HepG2 (cell line): ENCODE data around the gene SERPIND1. TPM values are rescaled to one million over a fixed set of nuclear protein-coding genes. Genes with fewer than 3 reads are reported as not detected.

Source experiments
- ATAC-seq: fragments of 200-7000 bp; cut with Tn5 transposase; 3 replicates; pipeline ENCODE4 v1.9.1; 2020; ENCODE audit warnings: mild to moderate bottlenecking, moderate library complexity
- BruUV-seq: library from RNA; stranded (reverse); fragments of 400-500 nt; replicated peaks from 2 replicates; lab custom pipeline; 2021; lab: Mats Ljungman, UMichigan
- CTCF ChIA-PET: fragments of 300-600 bp; formaldehyde crosslinking; extraction: SDS; loops from one replicate; lab custom pipeline; 2021; ENCODE audit warnings: low total read pairs, inconsistent platforms, low intra/inter-chr PET ratio; lab: Yijun Ruan, JAX
- POLR2A ChIA-PET: fragments of 350-600 bp; sonication (Branson Sonifier 250); formaldehyde crosslinking; loops from one replicate; lab custom pipeline; 2020; ENCODE audit warnings: antibody characterized with exemption, inconsistent platforms; lab: Yijun Ruan, JAX
- DNase-seq: peaks from one replicate; pipeline ENCODE4 v3.0.0-alpha.2; 2015; ENCODE audit warnings: low spot score
- FAIRE-seq: peaks from 3 replicates; lab custom pipeline; 2011; peaks lifted over from hg19 to GRCh38; lab: Jason Lieb, UNC
- H2AFZ ChIP-seq: one replicate; pipeline ENCODE4 v1.6.1; 2011; ENCODE audit warnings: low read length, inconsistent platforms
- H3K27ac ChIP-seq: fragments of 300-600 bp; 3 replicates; pipeline ENCODE4 v1.8.0; 2011; ENCODE audit warnings: mixed run types, mild to moderate bottlenecking, mixed read lengths, low read length, inconsistent platforms; ENCODE audit not compliant: insufficient read depth; ENCODE audit errors: extremely low read length
- H3K27me3 ChIP-seq, 2 experiments: fragments of 200-600 bp in 1 of 2; 2 replicates in 1 of 2; 3 replicates in 1 of 2; pipeline versions ENCODE4 v1.6.0 to v1.8.0; 2011; ENCODE audit warnings: low read length in 2 of 2, mild to moderate bottlenecking in 2 of 2, moderate library complexity in 2 of 2, inconsistent platforms in 1 of 2; ENCODE audit not compliant: insufficient read depth in 2 of 2, control insufficient read depth in 1 of 2
- H3K36me3 ChIP-seq, 2 experiments: fragments of 200-600 bp in 1 of 2; replicated peaks in 1 of 2; 2 replicates in 1 of 2; 3 replicates in 1 of 2; pipeline versions ENCODE4 v1.5.1 to v1.8.0; 2011; ENCODE audit warnings: low read length in 2 of 2, inconsistent platforms in 1 of 2; ENCODE audit not compliant: insufficient read depth in 2 of 2, control insufficient read depth in 1 of 2
- H3K4me1 ChIP-seq: 2 replicates; pipeline ENCODE4 v1.5.1; 2012; ENCODE audit warnings: low read length, inconsistent platforms; ENCODE audit not compliant: insufficient read depth
- H3K4me2 ChIP-seq: 2 replicates; pipeline ENCODE4 v1.6.0; 2011; ENCODE audit warnings: low read depth, low read length, inconsistent platforms
- H3K4me3 ChIP-seq, 3 experiments: fragments of 200-600 bp in 1 of 3; sonication (generic), shearing (Covaris generic) in 1 of 3; replicated peaks in 1 of 3; 2 replicates each; pipeline ENCODE4 v1.5.1; 2011 to 2016; ENCODE audit warnings: low read length in 3 of 3, inconsistent platforms in 2 of 3, low read depth in 2 of 3, mild to moderate bottlenecking in 2 of 3, control low read depth in 1 of 3, mixed read lengths in 1 of 3; ENCODE audit not compliant: insufficient read depth in 1 of 3
- H3K79me2 ChIP-seq: one replicate; pipeline ENCODE4 v1.6.1; 2011; ENCODE audit warnings: low read length, inconsistent platforms; ENCODE audit not compliant: insufficient read depth
- H3K9ac ChIP-seq: 2 replicates; pipeline ENCODE4 v1.6.0; 2011; ENCODE audit warnings: mild to moderate bottlenecking, low read depth, low read length, inconsistent platforms; ENCODE audit not compliant: insufficient read depth
- H3K9me3 ChIP-seq: 2 replicates; pipeline ENCODE4 v1.5.1; 2012; ENCODE audit warnings: mild to moderate bottlenecking, low read length
- H4K20me1 ChIP-seq: 2 replicates; pipeline ENCODE4 v1.6.0; 2011; ENCODE audit warnings: inconsistent platforms, mild to moderate bottlenecking, low read length, moderate library complexity; ENCODE audit not compliant: insufficient read depth
- ATF1 ChIP-seq: IDR thresholded peaks from 2 replicates; pipeline ENCODE4 v1.6.1; 2016; ENCODE audit warnings: mild to moderate bottlenecking, control low read depth
- CBX5 ChIP-seq: sonication (generic); formaldehyde crosslinking; IDR thresholded peaks from 2 replicates; pipeline ENCODE4 v1.4.0; 2020; ENCODE audit warnings: missing genetic modification reagents, borderline replicate concordance
- KAT7 ChIP-seq: IDR thresholded peaks from 2 replicates; pipeline ENCODE4 v1.6.1; 2018; ENCODE audit warnings: borderline replicate concordance, missing compliant biosample characterization
- NCOR1 ChIP-seq: fragments of 200-600 bp; sonication (generic); IDR thresholded peaks from 2 replicates; pipeline ENCODE4 v1.7.0; 2017; ENCODE audit warnings: antibody characterized with exemption, low read length, borderline replicate concordance
- NFIB ChIP-seq: sonication (generic); formaldehyde crosslinking; IDR thresholded peaks from 2 replicates; pipeline ENCODE4 v1.9.0; 2021; ENCODE audit warnings: missing genetic modification reagents, mild to moderate bottlenecking, borderline replicate concordance
- SMYD3 ChIP-seq: sonication (generic); formaldehyde crosslinking; IDR thresholded peaks from 2 replicates; pipeline ENCODE4 v1.8.1; 2023; ENCODE audit warnings: mild to moderate bottlenecking, missing genetic modification reagents
- SP4 ChIP-seq: sonication (generic); formaldehyde crosslinking; IDR thresholded peaks from 2 replicates; pipeline ENCODE4 v1.8.1; 2023; ENCODE audit warnings: mild to moderate bottlenecking, missing genetic modification reagents
- XBP1 ChIP-seq: sonication (generic); formaldehyde crosslinking; IDR thresholded peaks from 2 replicates; pipeline ENCODE4 v1.5.0; 2020; ENCODE audit warnings: missing genetic modification reagents
- ZNF138 ChIP-seq: sonication (generic); formaldehyde crosslinking; IDR thresholded peaks from 2 replicates; pipeline ENCODE4 v1.5.0; 2020; ENCODE audit warnings: mild to moderate bottlenecking, low read depth, missing genetic modification reagents
- ZNF17 ChIP-seq: sonication (generic); formaldehyde crosslinking; IDR thresholded peaks from 2 replicates; pipeline ENCODE4 v1.5.0; 2020; ENCODE audit warnings: mild to moderate bottlenecking, missing genetic modification reagents
- ZNF567 ChIP-seq: sonication (generic); formaldehyde crosslinking; IDR thresholded peaks from 2 replicates; pipeline ENCODE4 v1.8.1; 2023; ENCODE audit warnings: mild to moderate bottlenecking, missing genetic modification reagents, borderline replicate concordance
- ZNF569 ChIP-seq: sonication (generic); formaldehyde crosslinking; IDR thresholded peaks from 2 replicates; pipeline ENCODE4 v1.5.0; 2020; ENCODE audit warnings: mild to moderate bottlenecking, missing genetic modification reagents, moderate library complexity, borderline replicate concordance
- ZNF720 ChIP-seq: sonication (generic); formaldehyde crosslinking; IDR thresholded peaks from 2 replicates; pipeline ENCODE4 v1.4.0; 2020; ENCODE audit warnings: missing genetic modification reagents
- WGBS: methylation state at CpG from one replicate; pipeline ENCODE4 v1.1.6; 2017; ENCODE audit warnings: low lambda C conversion rate; 5-methylcytosine and 5-hydroxymethylcytosine counted together
- in situ Hi-C: cut with HindIII; loops from 2 replicates; pipeline ENCODE4 v1.10.0; 2017; ENCODE audit warnings: low pct_unique_long_range_greater_than_20kb; ENCODE audit not compliant: extremely low pct_ligation_motif_present
- intact Hi-C: fragments of 100-400 bp; cut with micrococcal nuclease; formaldehyde crosslinking; loops from one replicate; pipeline ENCODE4 v1.10.0; 2022; ENCODE audit not compliant: unreplicated experiment
- polyA plus RNA-seq, 8 experiments: library from polyadenylated mRNA; depleted of rRNA in 3 of 8; stranded (reverse) in 7 of 8; unstranded in 1 of 8; fragments of >200 nt; fragmentation: Illumina TruSeq in 4 of 8; extraction: Trizol in 4 of 8; gene quantifications; 2 replicates each; pipeline versions ENCODE4 v1.2.1 to v1.2.3, GENCODE V29; 2011 to 2016; ENCODE audit warnings: low read depth in 4 of 8, missing spikeins in 1 of 8, mixed read lengths in 1 of 8; ENCODE audit not compliant: insufficient read depth in 1 of 8
- total RNA-seq, 5 experiments: library from RNA; depleted of rRNA; stranded (reverse); fragments of >200 nt; fragmentation: Illumina TruSeq; extraction: Trizol; gene quantifications; 2 replicates each; pipeline ENCODE4 v1.2.3, GENCODE V29; 2016; ENCODE audit warnings: low read depth in 1 of 5
- TF ChIP-seq, protein P1 (sequence below): sonication (generic); formaldehyde crosslinking; conservative IDR thresholded peaks from 2 replicates; pipeline ENCODE4 v1.4.0; 2020; ENCODE audit warnings: missing genetic modification reagents
- TF ChIP-seq, protein P2 (sequence below): sonication (generic); formaldehyde crosslinking; IDR thresholded peaks from 2 replicates; pipeline ENCODE4 v1.5.0; 2020; ENCODE audit warnings: mild to moderate bottlenecking, missing genetic modification reagents
- TF ChIP-seq, protein P3 (sequence below): sonication (generic); formaldehyde crosslinking; IDR thresholded peaks from 2 replicates; pipeline ENCODE4 v1.8.1; 2023; ENCODE audit warnings: mild to moderate bottlenecking, moderate library complexity, missing genetic modification reagents

The SERPIND1 gene
- total and polyA plus RNA-seq, 2 of the 13 experiments (the other 11 are each of a cell fraction or from before 2014, with no cell fraction given): 111 to 350 TPM

DNA sequence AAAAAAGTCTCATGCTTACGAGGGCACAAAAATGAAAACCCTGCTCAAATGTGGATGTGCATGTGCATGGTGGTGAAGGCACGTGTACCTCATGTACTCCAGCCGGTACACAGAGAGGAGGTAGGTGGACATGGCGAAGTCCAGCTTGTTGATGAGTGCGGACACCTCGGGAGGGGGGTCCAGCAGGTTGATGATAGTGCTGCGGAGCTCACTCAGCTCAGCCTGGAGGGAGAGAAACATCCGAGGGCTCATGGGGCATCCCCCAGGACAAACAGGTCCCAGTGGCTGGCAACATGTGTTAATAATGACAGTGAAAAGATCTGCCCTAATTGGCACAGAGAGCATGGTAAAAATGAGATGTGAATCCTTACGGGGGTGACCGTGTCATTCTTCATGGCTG is 9.2 kb upstream of the SERPIND1 start:
- Histone ChIP-seq H3K4me1 (0 out of 2 replicates have a peak, but pooled peaks cover 7% of the 10 kb centered on the region), H2AFZ (no peak overlapping the region), H3K4me3 (no peak overlapping the region), H3K79me2 (no peaks in the 10 kb centered on the region), H3K4me2 (no peak overlapping the region), H3K27me3 (no peaks in the 10 kb centered on the region; a peak in 1 of 5 replicates), H3K36me3 (peaks cover 21 to 44% of the 10 kb centered on the region in 2 experiments), H3K27ac (no peak overlapping the region), H3K9me3 (no peaks in the 10 kb centered on the region), H4K20me1 (no peaks in the 10 kb centered on the region), H3K9ac (no peak overlapping the region)
- intact Hi-C loops: no loop called here
- TF ChIP-seq KAT7: no peak
- no peak for TF ChIP-seq NFIB
- TF ChIP-seq SP4 (CRISPR knock-in tag): no peak
- no peak for TF ChIP-seq ZNF569 (CRISPR knock-in tag)
- no peak for TF ChIP-seq SMYD3
- no peak for TF ChIP-seq XBP1 (CRISPR knock-in tag)
- in situ Hi-C loops: no loop called here
- BruUV-seq: no TSS peak
- ATAC-seq (no peak), DNase-seq (no peak), FAIRE-seq (no peak)
- 95% methylated on average over 10 of the region's 10 CpGs for WGBS
- ChIA-PET CTCF (no interaction called here), POLR2A (no interaction called here)

DNA sequence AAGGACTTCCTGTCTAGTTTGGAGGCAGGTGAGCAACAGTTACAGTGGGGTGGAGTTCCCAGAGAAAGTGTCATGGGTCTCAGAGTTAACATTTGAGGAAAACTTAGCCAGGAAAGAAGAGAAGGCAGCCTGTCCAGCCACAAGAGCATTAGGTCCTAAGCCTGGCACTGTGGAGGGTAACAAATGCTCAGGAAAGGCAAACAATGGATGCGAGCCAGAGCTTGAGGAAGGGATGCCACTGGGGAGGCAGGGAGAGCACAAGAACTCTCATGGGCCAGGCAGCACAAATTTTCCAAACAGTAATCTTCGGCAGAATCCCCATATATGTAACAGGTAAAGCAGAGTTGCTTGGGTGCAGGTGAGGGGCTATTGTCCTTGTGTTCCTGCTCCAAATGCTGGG is 8.0 kb upstream of the SERPIND1 start:
- H3K4me1 ChIP-seq: 0 out of 2 replicates have a peak, but pooled peaks cover 7% of the 10 kb centered on the region
- ATAC-seq: no peak
- WGBS: 100% methylated on average over 2 of the region's 2 CpGs
- no peak overlapping the region for H3K4me2 ChIP-seq
- ChIA-PET POLR2A (no interaction called here), CTCF (no interaction called here)
- no peak overlapping the region for H2AFZ ChIP-seq
- FAIRE-seq: no peak
- no peak overlapping the region for H3K4me3 ChIP-seq
- intact Hi-C loops: no loop called here
- no peak overlapping the region for H3K9ac ChIP-seq
- no peaks in the 10 kb centered on the region for H3K79me2 ChIP-seq
- no peaks in the 10 kb centered on the region; a peak in 1 of 5 replicates for H3K27me3 ChIP-seq
- no TSS peak for BruUV-seq
- no peaks in the 10 kb centered on the region for H4K20me1 ChIP-seq
- peaks cover 19 to 38% of the 10 kb centered on the region in 2 experiments; a peak in 4 of 5 replicates for H3K36me3 ChIP-seq
- H3K27ac ChIP-seq: no peak overlapping the region
- in situ Hi-C loops: no loop called here
- no peak for DNase-seq
- H3K9me3 ChIP-seq: no peaks in the 10 kb centered on the region
- TF ChIP-seq ZNF567 (CRISPR knock-in tag) (no peak), ZNF720 (CRISPR knock-in tag) (no peak), ZNF138 (CRISPR knock-in tag) (no peak), CBX5 (CRISPR knock-in tag) (no peak), ZNF17 (CRISPR knock-in tag) (no peak), NCOR1 (no peak), ATF1 (CRISPR knock-in tag) (no peak)
- TF ChIP-seq, protein P1, sequence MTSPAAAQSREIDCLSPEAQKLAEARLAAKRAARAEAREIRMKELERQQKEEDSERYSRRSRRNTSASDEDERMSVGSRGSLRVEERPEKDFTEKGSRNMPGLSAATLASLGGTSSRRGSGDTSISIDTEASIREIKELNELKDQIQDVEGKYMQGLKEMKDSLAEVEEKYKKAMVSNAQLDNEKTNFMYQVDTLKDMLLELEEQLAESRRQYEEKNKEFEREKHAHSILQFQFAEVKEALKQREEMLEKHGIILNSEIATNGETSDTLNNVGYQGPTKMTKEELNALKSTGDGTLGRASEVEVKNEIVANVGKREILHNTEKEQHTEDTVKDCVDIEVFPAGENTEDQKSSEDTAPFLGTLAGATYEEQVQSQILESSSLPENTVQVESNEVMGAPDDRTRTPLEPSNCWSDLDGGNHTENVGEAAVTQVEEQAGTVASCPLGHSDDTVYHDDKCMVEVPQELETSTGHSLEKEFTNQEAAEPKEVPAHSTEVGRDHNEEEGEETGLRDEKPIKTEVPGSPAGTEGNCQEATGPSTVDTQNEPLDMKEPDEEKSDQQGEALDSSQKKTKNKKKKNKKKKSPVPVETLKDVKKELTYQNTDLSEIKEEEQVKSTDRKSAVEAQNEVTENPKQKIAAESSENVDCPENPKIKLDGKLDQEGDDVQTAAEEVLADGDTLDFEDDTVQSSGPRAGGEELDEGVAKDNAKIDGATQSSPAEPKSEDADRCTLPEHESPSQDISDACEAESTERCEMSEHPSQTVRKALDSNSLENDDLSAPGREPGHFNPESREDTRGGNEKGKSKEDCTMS (CRISPR knock-in tag): no peak
- TF ChIP-seq, protein P2, sequence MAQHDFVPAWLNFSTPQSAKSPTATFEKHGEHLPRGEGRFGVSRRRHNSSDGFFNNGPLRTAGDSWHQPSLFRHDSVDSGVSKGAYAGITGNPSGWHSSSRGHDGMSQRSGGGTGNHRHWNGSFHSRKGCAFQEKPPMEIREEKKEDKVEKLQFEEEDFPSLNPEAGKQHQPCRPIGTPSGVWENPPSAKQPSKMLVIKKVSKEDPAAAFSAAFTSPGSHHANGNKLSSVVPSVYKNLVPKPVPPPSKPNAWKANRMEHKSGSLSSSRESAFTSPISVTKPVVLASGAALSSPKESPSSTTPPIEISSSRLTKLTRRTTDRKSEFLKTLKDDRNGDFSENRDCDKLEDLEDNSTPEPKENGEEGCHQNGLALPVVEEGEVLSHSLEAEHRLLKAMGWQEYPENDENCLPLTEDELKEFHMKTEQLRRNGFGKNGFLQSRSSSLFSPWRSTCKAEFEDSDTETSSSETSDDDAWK: no peak
- TF ChIP-seq, protein P3, sequence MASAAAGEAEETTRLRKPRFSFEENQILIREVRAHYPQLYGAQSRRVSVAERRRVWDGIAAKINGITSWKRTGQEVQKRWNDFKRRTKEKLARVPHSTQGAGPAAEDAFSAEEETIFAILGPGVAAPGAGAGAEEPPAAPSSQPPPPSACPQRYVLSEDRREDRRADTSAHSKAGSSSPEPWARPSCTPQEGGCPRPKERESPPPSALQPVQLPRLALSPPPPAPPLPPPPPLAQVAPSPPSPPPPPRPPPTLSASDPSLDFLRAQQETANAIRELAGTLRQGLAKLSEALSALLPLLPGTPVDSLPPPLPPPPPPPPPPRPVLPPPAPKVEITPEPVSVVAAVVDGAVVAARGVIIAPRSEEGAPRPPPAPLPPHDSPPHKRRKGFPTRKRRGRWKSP (CRISPR knock-in tag): no peak
